HG02970 (cell line): Measurements from ENCODE around the gene B3GALT2.
"Not testable (repeated sequence)": the region's sequence is repeated elsewhere in the genome, so short reads cannot be mapped to it uniquely, and the experiment has no call there.

Source experiments
- ATAC-seq: cut with Tn5 transposase; IDR thresholded peaks from one replicate; pipeline ENCODE4 v1.9.1; 2021; ENCODE audit warnings: mild to moderate bottlenecking, moderate library complexity, moderate number of reproducible peaks; ENCODE audit not compliant: unreplicated experiment, low FRiP score

B3GALT2 gene, protein sequence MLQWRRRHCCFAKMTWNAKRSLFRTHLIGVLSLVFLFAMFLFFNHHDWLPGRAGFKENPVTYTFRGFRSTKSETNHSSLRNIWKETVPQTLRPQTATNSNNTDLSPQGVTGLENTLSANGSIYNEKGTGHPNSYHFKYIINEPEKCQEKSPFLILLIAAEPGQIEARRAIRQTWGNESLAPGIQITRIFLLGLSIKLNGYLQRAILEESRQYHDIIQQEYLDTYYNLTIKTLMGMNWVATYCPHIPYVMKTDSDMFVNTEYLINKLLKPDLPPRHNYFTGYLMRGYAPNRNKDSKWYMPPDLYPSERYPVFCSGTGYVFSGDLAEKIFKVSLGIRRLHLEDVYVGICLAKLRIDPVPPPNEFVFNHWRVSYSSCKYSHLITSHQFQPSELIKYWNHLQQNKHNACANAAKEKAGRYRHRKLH

GRCh38 chr1:193185901-193186731 lies at the start of gene B3GALT2:
B3GALT2 (minus strand) TSS chr1:193186613; CDS start chr1:193181562, 5,051 bp downstream.
- no peak for ATAC-seq

- no peak for ATAC-seq
These were observed 48.1 kb upstream of the B3GALT2 start for GRCh38 chr1:193234530-193234929.

- not testable (repeated sequence) for ATAC-seq
These were observed 44.7 kb upstream of the B3GALT2 start for GRCh38 chr1:193231146-193231545.

DNA sequence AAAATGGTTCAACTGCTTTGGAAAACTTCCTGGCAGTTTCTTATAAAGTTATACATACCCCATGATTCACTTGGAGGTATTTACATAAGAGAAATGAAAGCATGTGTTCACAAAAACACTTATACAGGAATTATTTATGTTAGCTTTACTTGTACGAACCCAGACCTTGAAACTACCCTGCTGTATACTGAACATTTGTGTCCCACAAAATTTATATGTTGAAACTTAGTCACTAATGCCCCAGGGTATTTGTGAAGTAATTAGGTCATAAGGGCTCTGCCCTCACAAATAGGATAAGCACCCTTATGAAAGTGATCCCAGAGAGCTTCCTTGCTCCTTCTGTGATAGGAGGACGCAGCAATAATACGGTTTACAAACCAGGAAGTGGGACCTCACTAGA lies 42.7 kb upstream of the B3GALT2 start:
- no peak for ATAC-seq

DNA sequence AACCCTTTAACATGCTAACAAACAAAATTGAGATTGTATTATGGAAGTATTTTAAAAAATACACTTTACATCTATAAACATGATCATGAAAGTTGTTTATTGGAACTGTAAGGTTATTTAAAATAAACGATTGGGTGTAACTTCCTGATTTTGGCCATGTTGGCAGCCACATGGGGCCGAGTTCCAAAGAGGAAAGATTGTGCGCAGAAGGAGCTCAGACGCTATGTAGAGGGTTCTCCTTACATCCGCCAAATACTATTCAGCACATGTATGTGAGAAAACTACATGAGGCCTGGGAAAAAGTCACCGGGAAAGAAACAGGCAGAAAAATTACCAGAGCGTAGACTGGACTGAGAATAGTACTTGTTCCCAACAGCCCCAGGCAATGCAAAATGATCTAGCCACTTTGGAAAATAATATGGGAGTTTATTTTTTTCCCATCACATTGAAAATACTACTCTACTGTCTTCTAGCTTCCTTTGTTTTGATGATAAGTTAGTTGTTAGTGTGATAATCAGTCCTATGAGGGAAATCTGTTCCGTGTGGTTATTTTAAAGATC lies 35.7 kb upstream of the B3GALT2 start:
- no peak for ATAC-seq

GRCh38 chr1:193221651-193222050 lies 35.2 kb upstream of the B3GALT2 start:
- no peak for ATAC-seq

GRCh38 chr1:193219391-193219790 lies 33.0 kb upstream of the B3GALT2 start:
- no peak for ATAC-seq

DNA sequence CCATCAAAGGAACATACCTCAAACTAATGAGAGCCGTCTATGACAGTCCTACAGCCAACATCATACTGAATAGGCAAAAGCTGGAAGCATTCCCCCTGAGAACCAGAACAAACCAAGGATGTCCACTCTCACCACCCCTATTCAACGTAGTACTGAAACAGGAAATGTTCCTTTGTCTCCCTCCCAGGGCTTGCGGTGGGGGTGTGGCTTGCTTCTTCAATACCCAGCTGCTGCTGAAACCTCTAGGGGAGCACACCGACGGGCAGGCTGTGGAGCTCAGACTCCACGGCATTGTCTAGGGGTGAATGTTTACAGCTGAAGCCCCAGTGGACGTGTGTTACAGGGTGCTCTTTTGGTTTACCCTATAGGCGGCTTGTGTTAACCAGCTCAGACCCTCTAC lies 30.5 kb upstream of the B3GALT2 start:
- no peak for ATAC-seq

DNA sequence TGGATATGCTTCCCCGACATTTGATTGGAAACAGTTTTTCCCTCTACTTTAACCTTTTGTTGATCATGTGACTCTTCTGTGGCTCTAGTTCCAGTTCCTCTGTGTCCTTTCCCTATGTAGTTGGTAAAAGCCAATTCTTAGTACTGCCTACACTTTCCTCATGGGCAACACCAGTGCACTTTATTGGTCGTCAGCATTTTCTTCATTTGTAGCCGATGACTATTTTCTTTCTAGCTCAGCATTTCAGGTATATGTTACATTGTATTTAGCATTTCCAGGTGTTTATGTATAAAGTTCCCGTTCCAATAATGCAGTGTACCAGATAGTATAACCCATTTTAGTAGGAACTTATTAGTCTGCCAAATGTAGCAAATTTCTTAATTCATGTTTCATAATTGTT lies 27.6 kb upstream of the B3GALT2 start:
- no peak for ATAC-seq

- ATAC-seq, result no peak
These were observed 26.2 kb upstream of the B3GALT2 start for GRCh38 chr1:193212637-193213036.

- ATAC-seq, result no peak
These were observed 25.1 kb upstream of the B3GALT2 start for GRCh38 chr1:193211539-193211938.

GRCh38 chr1:193210996-193211395 lies 24.6 kb upstream of the B3GALT2 start:
- no peak for ATAC-seq

GRCh38 chr1:193201021-193201420 lies 14.6 kb upstream of the B3GALT2 start:
- no peak for ATAC-seq

DNA sequence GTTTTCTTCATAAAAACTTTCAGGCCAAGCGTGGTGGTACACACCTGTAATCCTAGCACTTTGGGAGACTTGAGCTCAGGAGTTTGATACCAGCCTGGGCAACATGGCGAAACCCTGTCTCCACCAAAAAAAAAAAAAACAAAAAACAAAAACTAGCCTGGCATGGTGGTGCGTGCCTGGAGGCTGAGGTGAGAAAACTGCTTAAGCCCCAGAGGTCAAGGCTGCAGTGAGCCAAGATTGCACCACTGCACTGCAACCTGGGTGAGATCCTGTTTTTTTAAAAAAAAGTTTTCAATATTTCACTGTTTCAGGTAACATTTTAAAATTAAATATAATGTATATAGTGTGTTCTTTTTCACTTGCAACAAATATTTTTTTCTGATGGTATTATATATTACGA lies 13.5 kb upstream of the B3GALT2 start:
- ATAC-seq, result no peak

- ATAC-seq, result no peak
These were observed 6.2 kb upstream of the B3GALT2 start for GRCh38 chr1:193192586-193192985.

DNA sequence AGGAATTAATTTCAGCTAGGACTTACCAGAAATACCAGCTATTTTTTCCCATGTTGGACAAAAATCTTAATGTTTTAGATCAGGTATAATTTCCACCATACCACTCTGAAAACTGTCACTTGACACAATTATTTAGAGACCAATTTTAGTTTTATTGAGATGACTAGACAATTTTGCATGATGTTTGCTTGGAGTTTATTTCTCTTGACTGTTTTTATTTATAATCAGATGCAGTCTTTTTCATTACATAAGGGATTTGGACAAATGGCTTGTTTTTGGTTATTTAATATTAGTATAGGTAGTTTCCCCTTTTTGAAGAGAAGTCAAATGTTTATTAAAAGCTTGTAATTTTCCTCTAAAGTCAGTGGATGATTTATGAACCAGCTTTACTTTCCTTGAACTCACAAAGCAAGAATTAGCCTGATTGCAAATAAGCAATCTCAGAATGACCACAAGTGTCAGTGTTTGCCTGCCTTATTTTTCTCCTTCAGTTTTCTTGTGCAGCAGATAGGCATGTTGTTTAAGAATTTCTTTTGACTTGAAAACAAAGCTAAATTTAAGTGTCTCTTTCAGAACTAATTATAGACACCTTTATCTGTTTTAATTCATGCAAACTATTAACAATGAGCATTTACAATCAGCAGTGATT lies 3.8 kb upstream of the B3GALT2 start:
- ATAC-seq, result no peak

DNA sequence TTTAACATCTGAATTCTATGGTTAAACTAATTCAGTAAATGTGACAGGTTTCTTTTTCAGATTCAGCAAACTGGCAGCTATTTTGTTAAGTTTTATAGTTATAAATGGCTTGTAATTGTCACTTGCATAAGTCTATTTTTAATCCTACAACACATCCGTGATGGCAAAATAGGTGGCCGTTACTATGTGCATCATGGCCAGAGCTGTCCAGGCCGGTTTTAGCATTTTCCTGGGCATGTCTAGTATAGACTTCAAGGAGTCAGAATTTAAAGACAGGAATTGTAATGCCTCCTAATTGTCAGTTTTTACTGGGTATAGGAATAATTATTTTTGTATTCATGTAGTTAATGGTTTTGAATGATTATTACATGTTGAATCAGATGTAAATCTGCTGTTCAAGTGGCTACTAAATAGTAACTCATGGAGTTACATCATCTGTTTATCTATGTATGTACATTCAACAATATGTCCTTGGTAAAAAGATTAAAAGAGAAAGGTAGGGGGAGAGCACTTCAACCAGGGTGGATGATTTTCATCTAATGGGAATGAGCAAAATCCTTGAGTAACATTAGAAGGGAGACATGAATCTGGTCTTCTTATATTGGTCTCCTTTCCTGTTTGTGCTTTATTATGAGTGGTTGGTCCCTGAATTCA lies 3.2 kb upstream of the B3GALT2 start:
- no peak for ATAC-seq

- not testable (repeated sequence) for ATAC-seq
These were observed 2.5 kb upstream of the B3GALT2 start for GRCh38 chr1:193188915-193189314.

DNA sequence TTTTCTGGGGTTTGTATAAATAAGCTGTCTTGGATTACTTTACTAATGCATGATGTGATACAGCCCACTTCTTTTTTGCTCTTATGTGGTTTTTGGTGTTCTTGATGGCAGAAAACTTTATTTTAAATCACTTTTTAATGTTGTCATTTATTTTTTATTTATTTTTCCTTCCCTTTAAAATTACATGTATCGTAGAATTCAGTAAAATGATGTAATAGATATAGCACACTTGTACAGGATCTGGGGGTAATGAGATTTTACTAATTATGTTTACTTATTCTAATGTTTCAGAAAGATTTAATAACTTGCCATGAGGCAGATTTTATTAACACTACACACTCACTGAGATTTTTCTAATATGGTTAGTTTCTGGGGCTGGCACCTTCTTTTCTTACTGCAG lies 701 bp upstream of the B3GALT2 start:
- no peak for ATAC-seq

GRCh38 chr1:193185211-193185610 lies 1.2 kb downstream of the B3GALT2 start:
- ATAC-seq, result no peak
